ENCODE results near the gene FGFBP2.

The FGFBP2 gene

DNA sequence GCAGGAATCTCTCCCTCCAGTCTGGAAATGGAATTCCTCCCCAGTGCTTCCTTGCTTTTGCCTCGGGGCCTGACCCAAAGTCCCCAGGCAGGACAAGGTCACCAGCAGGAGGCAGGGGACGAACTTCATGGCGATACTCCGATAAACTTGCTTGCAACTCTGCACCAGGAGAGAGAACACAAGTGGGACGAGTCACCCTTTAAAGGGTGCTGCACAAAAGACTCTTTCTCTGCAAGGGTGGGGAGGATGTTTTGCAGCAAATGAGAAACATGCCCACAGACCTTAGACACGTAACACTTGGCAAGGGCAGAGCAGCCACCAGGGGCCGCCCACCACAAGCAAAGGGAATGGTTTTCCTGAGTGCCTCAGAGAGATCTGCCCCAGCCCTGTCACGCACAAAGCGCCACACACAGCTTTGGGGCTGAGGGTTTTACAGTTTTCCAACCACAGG is at the start of gene FGFBP2:
Gene FGFBP2 (minus strand): TSS at position 175 of the 451 bp plus-strand sequence. CDS start 46 bp downstream, at position 129.
- DNase-seq: peak in 4 of 58 donors; percentile 2 to 8 (median 3)

GRCh38 chr4:16011173-16011572 is 48.2 kb upstream of the FGFBP2 start:
- DNase-seq: no peak

- DNase-seq: no peak
Observed at GRCh38 chr4:16009153-16009552, 46.2 kb upstream of the FGFBP2 start.

DNA sequence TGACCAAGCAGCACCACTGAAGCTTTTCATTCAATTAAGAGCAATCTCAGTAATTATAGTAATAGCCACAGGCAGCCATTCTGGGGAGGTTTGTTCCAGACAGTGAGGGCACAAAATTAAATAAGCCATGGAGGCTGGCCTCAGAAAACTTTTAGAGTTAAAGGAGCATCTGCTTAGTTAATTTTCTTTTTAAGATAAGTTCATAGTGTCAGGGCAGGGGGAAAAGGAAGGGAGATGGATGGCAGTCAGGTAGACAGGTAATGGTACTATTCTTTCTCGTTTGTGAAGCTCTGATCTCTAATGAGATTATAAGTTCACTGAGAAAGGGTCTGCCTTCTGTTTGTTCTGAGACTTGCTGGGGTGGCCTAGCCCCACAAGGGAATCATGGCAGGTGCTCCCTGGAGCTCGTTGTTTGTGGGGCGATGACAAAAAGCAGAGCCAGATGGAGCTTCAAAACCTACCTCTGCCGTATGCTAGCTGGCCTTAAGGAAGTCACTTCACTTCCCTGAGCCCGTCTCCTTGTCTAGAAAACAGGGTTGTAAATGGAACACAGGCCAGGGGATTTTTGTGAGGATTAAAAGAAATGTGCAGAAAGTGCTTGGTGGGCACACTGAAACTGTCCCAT is 44.6 kb upstream of the FGFBP2 start:
- no peak for DNase-seq

- DNase-seq: peak in 1 of 58 donors; percentile 5
Observed at GRCh38 chr4:16006771-16007446, 43.9 kb upstream of the FGFBP2 start.

- DNase-seq: no peak
Observed at GRCh38 chr4:16005676-16006075, 42.7 kb upstream of the FGFBP2 start.

DNA sequence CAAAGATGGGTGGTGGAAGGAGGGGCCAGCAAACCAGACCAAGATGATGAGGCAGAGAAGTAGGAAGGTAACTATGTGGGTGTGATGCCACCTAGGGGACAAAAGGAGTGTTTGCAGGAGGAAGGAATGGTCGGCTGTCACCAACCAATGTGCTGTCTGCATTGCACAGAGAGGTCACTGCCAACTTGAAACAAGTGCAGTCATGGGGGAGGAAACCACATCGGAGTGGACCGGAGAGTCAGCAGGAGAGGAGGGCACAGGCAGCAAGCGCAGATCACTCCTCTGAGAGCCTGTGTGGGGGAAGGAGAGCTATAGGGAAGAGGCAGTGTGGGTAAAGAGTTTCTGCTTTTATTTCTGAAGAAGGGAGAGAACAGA is 38.5 kb upstream of the FGFBP2 start:
- DNase-seq: peak in 54 of 58 donors; percentile 7 to 80 (median 48)

DNA sequence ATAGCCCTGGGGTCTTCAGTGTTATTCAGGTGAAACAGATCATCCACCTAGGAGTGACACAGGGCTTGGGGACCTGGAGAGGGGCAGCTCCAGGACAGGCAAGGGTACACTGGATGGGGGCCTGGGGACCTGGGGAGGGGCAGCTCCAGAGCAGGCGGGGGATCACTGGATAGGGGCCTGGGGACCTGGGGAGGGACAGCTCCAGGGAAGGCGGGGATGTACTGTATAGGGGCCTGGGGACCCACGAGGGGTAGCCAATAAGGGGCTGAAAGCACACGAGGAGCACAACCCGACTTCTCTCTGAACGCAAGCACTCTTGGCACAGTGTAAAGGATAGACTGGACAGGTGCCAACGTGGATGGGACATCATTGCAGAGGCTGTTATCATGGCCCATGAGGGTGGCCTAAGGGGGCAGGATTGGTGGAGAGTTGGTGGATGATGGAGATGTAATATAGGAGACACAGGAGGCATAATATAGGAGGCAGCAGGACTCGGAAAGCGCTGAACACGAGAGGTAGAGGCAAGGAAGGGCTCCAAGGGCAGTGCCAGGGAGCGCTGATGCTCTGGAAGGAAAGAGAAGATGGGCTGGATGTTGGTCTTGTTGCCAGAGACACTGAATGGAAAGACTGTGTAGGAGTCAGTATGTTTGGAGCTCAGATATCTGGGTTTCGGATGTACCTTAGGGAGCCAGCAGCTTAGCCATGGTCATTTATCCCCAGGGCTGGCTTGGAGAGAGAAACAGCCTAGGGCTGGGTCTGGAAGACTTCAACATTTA is 37.9 kb upstream of the FGFBP2 start:
- no peak for DNase-seq

- DNase-seq: no peak
Observed at GRCh38 chr4:15996773-15997172, 33.8 kb upstream of the FGFBP2 start.

DNA sequence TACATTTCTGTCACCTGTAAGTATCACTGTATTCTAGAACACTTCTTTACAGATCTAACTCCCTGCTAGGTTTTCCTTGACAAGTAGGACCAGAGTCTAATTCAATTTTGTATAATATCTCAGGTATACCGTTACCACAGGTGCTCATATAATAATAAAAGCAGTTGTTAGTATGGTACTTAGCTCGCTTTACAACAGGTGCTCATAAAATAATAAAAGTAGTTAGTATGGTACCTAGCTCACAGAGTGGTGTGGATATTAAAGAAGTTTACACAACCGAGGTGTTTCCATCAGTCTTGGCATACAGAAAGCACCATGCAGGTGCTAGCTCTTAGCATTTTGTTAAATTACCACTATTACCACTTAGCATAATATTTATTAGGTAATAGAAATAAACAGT is 32.9 kb upstream of the FGFBP2 start:
- no peak for DNase-seq

GRCh38 chr4:15992167-15992485 is 29.2 kb upstream of the FGFBP2 start:
- no peak for DNase-seq

- peak in 10 of 58 donors; percentile 3 to 34 (median 14) for DNase-seq
Observed at GRCh38 chr4:15990570-15991285, 27.8 kb upstream of the FGFBP2 start.

DNA sequence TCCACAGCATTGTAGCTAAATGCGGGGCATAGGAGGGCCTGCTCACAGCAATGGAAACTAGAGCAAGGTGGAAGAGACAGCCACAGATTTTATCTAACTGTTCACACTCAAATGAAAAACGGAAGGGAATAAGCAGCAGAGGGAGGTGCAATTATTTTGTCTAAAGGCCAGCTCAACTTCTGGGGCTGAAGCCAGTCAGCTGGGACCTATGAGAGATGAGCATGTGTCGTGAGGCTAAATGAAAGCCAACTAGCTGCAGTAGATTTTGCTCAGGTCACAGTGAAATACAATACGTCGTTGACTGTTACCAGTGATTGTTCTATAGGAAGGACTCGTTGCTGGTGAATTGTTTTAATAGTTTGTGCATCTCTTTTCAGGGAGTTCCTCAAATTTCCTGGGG is 26.4 kb upstream of the FGFBP2 start:
- DNase-seq: no peak

DNA sequence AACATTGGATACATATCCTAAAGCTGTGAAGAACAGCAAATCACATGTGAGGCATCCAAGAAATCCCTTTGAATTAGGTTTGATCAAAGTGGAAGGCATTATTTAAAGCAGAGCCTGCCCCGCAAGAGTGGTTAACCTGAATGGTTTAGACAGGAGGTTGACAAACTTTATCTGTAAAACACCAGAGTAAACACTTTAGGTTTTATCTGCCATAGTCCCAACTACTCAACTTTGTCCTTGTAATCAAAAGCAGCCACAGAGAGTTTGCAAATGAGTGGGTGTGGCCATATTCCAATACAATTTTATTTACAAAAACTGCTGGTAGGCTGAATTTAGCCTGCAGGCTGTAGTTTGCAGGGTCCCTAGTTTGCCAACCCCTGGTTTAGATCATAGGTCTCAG is 25.2 kb upstream of the FGFBP2 start:
- DNase-seq: no peak

- no peak for DNase-seq
Observed at GRCh38 chr4:15986907-15987306, 23.9 kb upstream of the FGFBP2 start.

- DNase-seq: no peak
Observed at GRCh38 chr4:15983610-15984009, 20.6 kb upstream of the FGFBP2 start.

DNA sequence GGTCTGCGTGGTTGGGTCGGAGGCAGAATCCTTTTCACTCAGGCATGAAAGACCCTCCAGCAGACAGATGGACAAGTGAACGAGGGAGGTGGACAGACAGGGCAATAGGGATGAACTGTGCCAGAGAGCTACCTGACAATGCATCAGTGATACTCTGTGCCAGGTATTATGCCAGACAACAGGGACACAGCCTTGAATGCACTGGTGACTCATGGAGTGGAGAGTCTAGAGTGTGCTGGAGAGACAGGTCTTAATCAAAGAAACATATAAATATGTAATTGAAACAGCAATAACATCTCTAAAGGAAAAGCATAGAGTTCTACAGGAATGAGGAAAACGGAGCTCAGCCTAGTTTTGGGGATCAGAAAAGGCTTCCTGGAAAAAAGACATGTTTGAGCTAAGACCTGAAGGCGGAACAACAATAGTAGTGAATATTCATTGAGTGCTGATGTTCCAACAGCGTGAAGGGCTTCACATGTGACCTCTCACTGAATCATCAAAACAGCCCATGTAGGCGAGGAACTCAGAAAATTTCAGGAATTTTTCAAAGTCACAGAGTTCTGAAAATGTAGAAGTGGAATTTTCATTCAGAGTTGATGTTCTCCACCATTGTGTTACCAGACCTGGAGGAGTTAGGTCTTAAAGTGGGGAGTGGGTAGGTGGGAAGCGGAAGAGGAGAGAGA is 20.0 kb upstream of the FGFBP2 start:
- DNase-seq: no peak

DNA sequence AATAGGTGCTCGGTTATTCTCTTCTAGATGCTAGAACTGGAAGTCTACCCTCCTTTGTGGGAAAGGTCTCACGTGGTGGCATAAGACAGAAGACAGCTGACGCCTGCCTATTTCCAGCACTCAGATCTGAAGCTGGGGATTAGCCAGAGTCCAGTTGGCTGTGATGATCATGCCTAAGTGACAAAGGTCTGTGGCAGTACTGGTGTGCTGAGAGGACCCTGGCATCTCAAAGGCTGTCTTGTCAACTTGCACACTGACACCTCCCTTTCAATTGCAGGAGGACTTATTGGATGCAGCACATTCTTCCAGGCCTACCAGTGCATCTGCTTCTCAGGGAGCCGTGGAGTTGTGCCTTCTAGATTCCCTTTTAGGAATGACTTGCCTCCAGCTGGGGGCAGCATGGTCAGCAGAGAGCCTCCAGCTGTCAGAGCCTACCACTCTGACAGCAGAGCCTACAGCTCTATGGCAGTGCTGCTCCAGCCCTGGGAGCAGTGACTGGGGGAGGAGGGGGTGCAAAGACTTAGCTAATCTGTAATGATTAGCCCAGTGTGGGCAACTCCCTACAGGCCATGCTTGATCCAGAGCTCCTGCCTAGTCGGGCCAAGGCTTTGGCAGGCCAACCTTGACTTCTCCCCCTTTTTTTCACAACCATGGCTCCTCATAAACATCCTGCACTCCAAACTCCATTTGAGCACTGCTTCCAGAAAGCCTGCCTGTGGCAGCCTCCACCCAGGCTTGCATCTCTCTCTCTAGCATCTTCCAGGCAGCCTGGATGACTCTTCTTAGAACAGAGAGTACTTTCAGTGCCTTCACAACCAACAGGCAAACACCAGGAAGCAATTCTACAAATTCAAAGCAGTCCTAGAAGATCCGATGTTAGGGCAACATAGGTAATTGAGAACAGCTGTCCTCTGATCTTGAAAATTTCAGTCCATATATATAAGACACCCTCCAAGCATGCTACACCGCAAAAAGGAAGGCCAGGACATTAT is 13.8 kb upstream of the FGFBP2 start:
- no peak for DNase-seq

GRCh38 chr4:15971068-15971801 is 8.3 kb upstream of the FGFBP2 start:
- no peak for DNase-seq
